Skeletal muscle cell (primary cell): ENCODE data around the gene STAT2.
"Not testable (repeated sequence)": the region's sequence is repeated elsewhere in the genome, so short reads cannot be mapped to it uniquely, and the experiment has no call there.

Source experiments
- DNase-seq: peaks from one replicate; pipeline ENCODE4 v3.0.0-alpha.2; 2010; ENCODE audit warnings: low read depth
- H3K4me3 ChIP-seq: 2 replicates; pipeline ENCODE4 v1.5.1; 2011; ENCODE audit warnings: low read depth, mild to moderate bottlenecking, control low read depth, low read length, moderate library complexity

Gene STAT2

GRCh38 chr12:56333197-56333678 lies 26.7 kb downstream of the STAT2 start:
- DNase-seq: no peak
- H3K4me3 ChIP-seq: peak overlapping the region; percentile 63

- DNase-seq: no peak
Measured at GRCh38 chr12:56332512-56333196, 27.3 kb downstream of the STAT2 start.

DNA sequence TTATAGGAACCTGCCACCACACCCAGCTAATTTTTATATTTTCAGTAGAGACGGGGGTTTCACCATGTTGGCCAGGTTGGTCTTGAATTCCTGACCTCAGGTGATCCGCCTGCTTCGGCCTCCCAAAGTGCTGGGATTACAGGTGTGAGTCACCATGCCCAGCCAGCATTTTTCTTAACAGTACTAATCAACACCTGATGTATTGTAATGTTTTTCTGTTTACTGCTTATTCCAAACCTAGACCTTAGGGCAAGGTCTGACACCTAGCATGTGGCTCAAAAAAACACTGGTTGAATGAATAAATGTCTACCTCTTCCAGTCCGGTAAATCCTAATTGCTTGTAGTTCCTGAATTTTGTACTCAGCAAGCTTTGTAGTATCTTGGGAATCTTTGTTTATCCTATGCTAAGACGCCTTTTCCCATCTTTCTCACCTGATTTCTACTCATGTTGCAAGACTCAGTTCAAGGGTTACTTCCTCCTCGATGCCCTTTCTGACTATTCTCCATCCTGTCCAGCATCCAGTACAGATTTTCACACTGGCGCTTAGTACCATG lies 28.9 kb downstream of the STAT2 start:
- no peak overlapping the region for H3K4me3 ChIP-seq
- DNase-seq: no peak

More at GRCh38 chr12:56332512-56333196, 27.3 kb downstream of the STAT2 start:
- peak overlapping the region; percentile 63 for H3K4me3 ChIP-seq

DNA sequence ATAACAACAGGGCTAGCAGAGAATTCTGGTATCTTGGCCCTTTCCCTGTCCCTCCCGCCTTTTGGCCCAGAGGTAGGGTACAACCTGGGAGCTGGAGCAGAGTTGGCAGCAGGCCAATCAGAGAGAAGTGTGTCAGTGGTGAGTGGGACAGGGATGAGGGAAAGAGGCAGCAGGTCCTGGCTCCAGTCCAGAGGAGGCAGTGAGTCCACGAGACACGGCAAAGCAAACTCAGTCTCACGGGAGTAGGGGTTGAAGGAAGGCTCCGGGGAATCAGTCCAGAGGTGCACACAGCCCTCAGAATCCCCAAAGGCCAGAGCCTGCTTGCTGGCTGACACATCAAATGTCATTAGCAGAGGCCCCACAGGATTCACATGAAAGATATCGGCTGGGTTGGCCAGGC lies 33.4 kb downstream of the STAT2 start:
- no peak overlapping the region for H3K4me3 ChIP-seq

GRCh38 chr12:56326126-56326525 lies 33.8 kb downstream of the STAT2 start:
- H3K4me3 ChIP-seq: no peak overlapping the region
- DNase-seq: no peak

More for the DNA sequence above, 33.4 kb downstream of the STAT2 start:
- DNase-seq: no peak

DNA sequence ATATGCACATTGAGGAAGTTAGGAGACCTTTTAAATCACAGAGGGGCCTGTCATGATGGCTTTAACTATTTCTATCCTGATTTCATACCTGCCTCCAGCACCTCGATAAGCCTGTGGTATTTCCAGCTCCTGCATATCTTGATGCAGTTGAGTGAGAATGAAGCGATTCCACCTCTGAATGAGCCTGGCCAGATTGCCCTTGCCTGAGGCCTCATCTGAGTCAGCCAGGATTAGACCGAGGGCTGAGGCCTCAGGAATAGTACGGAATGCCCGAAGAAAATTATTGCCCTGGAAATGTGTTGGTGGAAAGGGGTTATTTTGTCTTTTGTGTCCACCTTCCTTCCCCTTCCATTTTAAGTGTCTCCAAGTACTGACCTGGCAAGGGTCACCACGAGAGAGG lies 35.7 kb downstream of the STAT2 start:
- DNase-seq: no peak
- no peak overlapping the region for H3K4me3 ChIP-seq

- not testable (repeated sequence) for DNase-seq, H3K4me3 ChIP-seq
Measured at GRCh38 chr12:56321610-56322009, 38.3 kb downstream of the STAT2 start.

GRCh38 chr12:56321027-56321426 lies 38.9 kb downstream of the STAT2 start:
- no peak for DNase-seq
- H3K4me3 ChIP-seq: no peak overlapping the region

DNA sequence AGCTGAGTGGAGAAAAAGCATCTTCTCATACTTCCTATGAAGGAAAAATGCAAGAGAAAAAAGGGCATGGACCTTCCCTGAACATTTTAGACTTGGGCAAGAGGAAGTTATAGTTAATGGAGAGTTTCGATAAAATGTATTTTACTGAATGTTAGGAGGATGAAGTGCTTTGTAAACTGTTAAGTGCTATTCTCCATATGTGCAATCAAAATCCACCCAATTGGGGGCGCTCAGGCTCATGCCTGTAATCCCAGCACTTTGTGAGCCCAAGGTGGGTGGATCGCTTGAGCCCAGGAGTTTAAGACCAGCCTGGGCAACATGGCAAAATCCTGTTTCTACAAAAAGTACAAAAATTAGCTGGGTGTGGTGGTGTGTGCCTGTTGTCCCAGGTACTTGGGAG lies 42.2 kb downstream of the STAT2 start:
- no peak overlapping the region for H3K4me3 ChIP-seq
- no peak for DNase-seq

DNA sequence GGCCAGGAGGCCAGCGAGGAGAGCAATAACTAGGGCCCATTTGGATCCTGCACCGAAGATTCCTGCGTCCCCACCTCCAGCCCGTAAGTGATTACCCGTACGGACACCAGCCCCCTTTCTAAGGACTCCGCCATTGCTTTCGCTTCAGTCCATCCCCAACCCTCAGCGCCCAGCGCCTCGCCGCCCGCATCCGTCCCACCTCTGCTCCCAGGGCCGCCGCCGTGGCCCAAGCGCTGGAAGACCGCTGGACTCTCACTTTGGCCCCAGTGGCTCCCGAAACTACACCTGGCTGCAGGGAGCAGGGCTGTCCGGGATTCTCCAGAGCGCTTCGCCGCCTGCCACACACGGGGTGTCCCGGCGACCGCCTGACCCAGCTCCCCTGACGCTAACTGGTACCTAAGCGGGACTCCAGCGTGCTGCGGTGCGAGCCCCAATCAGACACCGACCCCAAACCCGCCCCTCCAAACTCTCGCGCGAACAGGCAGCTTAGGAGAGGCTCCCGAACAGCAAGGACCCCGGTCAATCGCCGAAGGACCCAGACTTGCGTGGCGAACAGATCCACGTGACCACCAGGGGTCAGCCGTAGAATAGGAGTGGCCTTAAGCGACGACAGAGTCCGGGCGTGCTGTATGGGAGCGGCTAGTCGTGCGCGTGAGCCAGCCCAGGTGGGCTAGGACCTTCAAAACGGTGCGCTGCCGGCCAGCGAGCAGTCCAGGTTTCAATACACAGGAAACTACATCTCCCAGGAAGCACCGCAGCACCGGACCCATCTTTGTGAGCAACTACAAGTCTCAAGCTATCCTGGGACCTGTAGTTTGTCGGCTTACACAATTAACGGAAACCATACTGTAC lies 44.1 kb downstream of the STAT2 start, which contains the start of gene CNPY2:
CNPY2 (minus strand) TSS at position 367 of the 852 bp plus-strand sequence. CDS start 771 bp downstream, outside the sequence.
- DNase-seq: peak; percentile 89

GRCh38 chr12:56315249-56315621 lies 44.7 kb downstream of the STAT2 start:
- peak overlapping the region; percentile 93 for H3K4me3 ChIP-seq
- no peak for DNase-seq

More for the DNA sequence above, 44.1 kb downstream of the STAT2 start, which contains the start of gene CNPY2:
- peak within 1 kb of the TSS; percentile 93 for H3K4me3 ChIP-seq

GRCh38 chr12:56311003-56311402 lies 48.9 kb downstream of the STAT2 start:
- H3K4me3 ChIP-seq: no peak overlapping the region
- DNase-seq: no peak

DNA sequence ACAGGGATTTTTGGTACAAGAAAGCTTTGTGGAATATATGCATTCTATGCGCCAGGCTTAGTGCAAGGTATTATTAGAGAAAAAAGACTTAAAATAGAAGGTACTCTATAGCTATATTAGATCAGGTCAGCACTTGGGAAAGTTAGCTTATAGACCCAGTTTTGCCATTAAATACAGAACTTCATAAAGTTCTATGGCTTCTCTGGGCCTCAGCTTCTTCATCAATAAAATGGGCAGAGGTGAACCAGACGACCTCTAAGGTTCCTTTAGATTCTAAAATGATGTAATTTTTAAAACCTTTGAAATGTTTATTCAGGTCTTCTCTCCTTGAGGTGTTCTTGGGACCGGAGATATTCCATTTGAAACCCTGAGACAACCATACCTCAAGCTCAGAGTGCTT lies 51.2 kb downstream of the STAT2 start:
- H3K4me3 ChIP-seq: no peak overlapping the region
- no peak for DNase-seq

DNA sequence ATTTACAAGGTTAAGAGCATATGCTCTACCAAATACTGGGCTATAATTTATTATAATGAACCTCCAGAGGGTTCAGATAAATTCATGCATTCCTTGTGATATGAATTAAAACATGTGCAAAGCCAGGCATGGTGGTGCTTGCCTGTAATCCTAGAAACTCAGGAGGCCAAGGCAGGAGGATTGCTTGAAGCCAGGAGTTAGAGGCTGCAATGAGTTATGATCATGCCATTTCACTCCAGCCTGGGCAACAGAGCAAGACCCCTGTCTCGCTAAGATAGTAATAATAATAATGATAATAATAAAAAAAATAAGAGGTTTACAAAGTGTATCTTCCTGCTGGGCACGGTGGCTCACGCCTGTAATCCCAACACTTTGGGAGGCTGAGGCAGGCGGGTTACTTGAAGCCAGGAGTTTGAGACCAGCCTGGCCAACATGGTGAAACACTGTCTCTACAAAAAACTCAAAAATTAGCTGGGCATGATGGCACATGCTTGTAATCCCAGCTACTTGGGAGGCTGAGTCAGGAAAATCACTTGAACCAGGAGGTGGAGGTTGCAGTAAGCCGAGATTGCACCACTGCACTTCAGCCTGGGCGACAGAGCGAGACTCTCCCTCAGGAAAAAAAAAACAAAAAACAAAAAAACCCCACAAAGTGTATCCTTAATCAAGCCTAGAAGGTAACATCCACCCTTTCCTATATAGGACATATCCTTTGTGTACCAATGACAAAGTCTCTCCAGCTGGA lies 52.5 kb downstream of the STAT2 start:
- DNase-seq: no peak
- H3K4me3 ChIP-seq: no peak overlapping the region

- DNase-seq: no peak
- H3K4me3 ChIP-seq: no peak overlapping the region
Measured at GRCh38 chr12:56304872-56305590, 54.9 kb downstream of the STAT2 start.

GRCh38 chr12:56304276-56304675 lies 55.6 kb downstream of the STAT2 start:
- no peak for DNase-seq
- no peak overlapping the region for H3K4me3 ChIP-seq

DNA sequence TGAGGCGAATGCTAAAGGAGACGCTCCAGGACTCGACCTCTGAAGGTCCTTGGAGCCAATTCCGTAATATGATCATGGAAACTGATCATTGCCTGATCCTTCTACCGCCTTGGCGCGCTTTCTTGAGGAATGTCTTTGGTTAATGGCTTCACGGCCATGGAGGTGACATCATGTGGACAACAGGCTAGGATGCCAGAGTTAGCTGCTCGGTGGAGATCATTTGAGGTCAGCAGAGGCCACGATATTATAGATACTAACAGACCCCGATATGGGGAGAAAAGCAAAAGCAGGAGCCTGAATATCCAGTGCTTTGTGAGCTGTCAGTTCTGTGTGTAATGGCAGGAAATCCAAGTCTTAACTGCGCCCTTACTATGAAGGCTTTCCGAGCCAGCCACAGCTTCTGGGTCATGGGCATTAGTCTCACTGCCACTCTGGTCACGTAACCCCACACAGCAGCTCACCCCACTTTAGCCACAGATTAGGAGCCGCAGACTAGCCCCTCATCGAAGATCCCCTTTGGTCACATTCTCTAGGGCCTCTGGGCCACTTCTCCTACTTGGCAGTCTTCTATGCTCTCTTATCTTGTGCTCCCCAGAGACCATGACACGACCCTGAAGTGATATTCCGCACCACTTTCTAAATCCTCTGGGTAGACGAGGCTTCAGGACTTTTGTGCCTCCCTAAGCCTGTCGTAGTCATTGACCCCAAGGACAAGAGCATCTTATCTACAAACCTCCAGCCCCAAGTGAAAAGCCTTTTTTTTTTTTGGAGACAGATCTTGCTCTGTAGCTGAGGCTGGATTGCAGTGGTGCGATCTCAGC lies 59.1 kb downstream of the STAT2 start:
- no peak for DNase-seq

More for the DNA sequence above, 59.1 kb downstream of the STAT2 start:
- peak overlapping the region; percentile 78 for H3K4me3 ChIP-seq
